A549 (cell line): ENCODE results near the gene SEMA4D. TPM values are rescaled to one million over a fixed set of nuclear protein-coding genes. Genes with fewer than 3 reads are reported as not detected.

Experiments used
- ATAC-seq, 2 experiments: fragments of 200-7000 bp in 1 of 2; fragments of >200 bp in 1 of 2; cut with Nextera tagmentation in 1 of 2; cut with Tn5 transposase in 1 of 2; 3 replicates each; pipeline versions ENCODE4 v1.8.0 to v1.9.1; 2018 to 2020; ENCODE audit warnings: mild to moderate bottlenecking in 1 of 2, moderate library complexity in 1 of 2
- CTCF ChIA-PET: fragments of 300-600 bp; sonication (Branson Sonifier 250); formaldehyde crosslinking; extraction: SDS; loops from one replicate; lab custom pipeline; 2021; ENCODE audit warnings: antibody characterized with exemption, inconsistent platforms; lab: Yijun Ruan, JAX
- POLR2A ChIA-PET: fragments of 350-600 bp; formaldehyde crosslinking; extraction: SDS; loops from one replicate; lab custom pipeline; 2021; ENCODE audit warnings: antibody characterized with exemption, inconsistent platforms; lab: Yijun Ruan, JAX
- DNase-seq, 2 experiments: peaks; one replicate each; pipeline versions ENCODE4 v3.0.0 to v3.0.0-alpha.2; 2011 to 2016; ENCODE audit warnings: low read depth in 1 of 2, low spot score in 1 of 2
- FAIRE-seq: peaks from 2 replicates; lab custom pipeline; 2011; peaks lifted over from hg19 to GRCh38; lab: Jason Lieb, UNC
- H3K27ac ChIP-seq, 2 experiments: fragments of >200 bp; sonication (Bioruptor Twin); formaldehyde crosslinking; 3 replicates each; pipeline ENCODE4 v1.5.1; 2016 to 2017
- H3K4me1 ChIP-seq: fragments of >200 bp; sonication (Bioruptor Twin); formaldehyde crosslinking; 3 replicates; pipeline ENCODE4 v1.6.1; 2016
- H3K4me2 ChIP-seq: fragments of >200 bp; sonication (Bioruptor Twin); formaldehyde crosslinking; 3 replicates; pipeline ENCODE4 v1.6.1; 2016
- H3K4me3 ChIP-seq: fragments of >200 bp; sonication (Bioruptor Twin); formaldehyde crosslinking; 3 replicates; pipeline ENCODE4 v1.5.1; 2016
- H3K9me3 ChIP-seq: fragments of >200 bp; sonication (Bioruptor Twin); formaldehyde crosslinking; 3 replicates; pipeline ENCODE4 v1.6.1; 2016
- BHLHE40 ChIP-seq: IDR thresholded peaks from 2 replicates; pipeline ENCODE4 v1.6.1; 2012; ENCODE audit warnings: low read depth, low read length, inconsistent platforms
- CBX2 ChIP-seq: fragments of 200-600 bp; sonication (generic); IDR thresholded peaks from 2 replicates; pipeline ENCODE4 v1.6.1; 2016; ENCODE audit warnings: low read depth, mild to moderate bottlenecking, borderline replicate concordance
- CBX8 ChIP-seq: fragments of 200-600 bp; sonication (generic); IDR thresholded peaks from 2 replicates; pipeline ENCODE4 v1.6.1; 2016
- CEBPB ChIP-seq, 2 experiments: fragments of >200 bp in 1 of 2; sonication (Bioruptor Twin) in 1 of 2; formaldehyde crosslinking in 1 of 2; IDR thresholded peaks; 2 replicates each; pipeline ENCODE4 v1.6.1; 2012 to 2016
- FOSB ChIP-seq: fragments of 250-450 bp; sonication (Bioruptor Pico); IDR thresholded peaks from 2 replicates; pipeline ENCODE4 v1.5.0; 2020; ENCODE audit warnings: mild to moderate bottlenecking, moderate library complexity
- FOXS1 ChIP-seq: fragments of 250-450 bp; sonication (Bioruptor Pico); IDR thresholded peaks from 2 replicates; pipeline ENCODE4 v1.5.0; 2020; ENCODE audit warnings: mild to moderate bottlenecking, moderate library complexity
- HES2 ChIP-seq: fragments of >200 bp; sonication (Bioruptor Twin); formaldehyde crosslinking; IDR thresholded peaks from 2 replicates; pipeline ENCODE4 v1.6.1; 2016
- HOXA7 ChIP-seq: fragments of 250-450 bp; sonication (Bioruptor Pico); IDR thresholded peaks from 2 replicates; pipeline ENCODE4 v1.5.0; 2020; ENCODE audit warnings: mild to moderate bottlenecking, moderate library complexity
- KDM1A ChIP-seq: fragments of 200-600 bp; sonication (generic); IDR thresholded peaks from 2 replicates; pipeline ENCODE4 v1.6.1; 2016; ENCODE audit warnings: low read depth, mild to moderate bottlenecking
- MAFK ChIP-seq: fragments of 450-650 bp; IDR thresholded peaks from 2 replicates; pipeline ENCODE4 v1.6.1; 2014; ENCODE audit not compliant: partially characterized antibody
- MAX ChIP-seq: IDR thresholded peaks from 2 replicates; pipeline ENCODE4 v1.6.1; 2012
- NFE2L2 ChIP-seq: fragments of 150-350 bp; conservative IDR thresholded peaks from 2 replicates; pipeline ENCODE4 v1.6.1; 2014; ENCODE audit warnings: low read length
- NPAS2 ChIP-seq: fragments of 250-450 bp; sonication (Bioruptor Pico); IDR thresholded peaks from 2 replicates; pipeline ENCODE4 v1.8.0; 2022; ENCODE audit warnings: mild to moderate bottlenecking, moderate library complexity, borderline replicate concordance
- NR3C1 ChIP-seq: fragments of >200 bp; sonication (Bioruptor Twin); formaldehyde crosslinking; IDR thresholded peaks from 3 replicates; pipeline ENCODE4 v1.6.1; 2017
- PBX3 ChIP-seq: IDR thresholded peaks from 2 replicates; pipeline ENCODE4 v1.6.1; 2012
- PHF8 ChIP-seq: fragments of 200-600 bp; sonication (generic); IDR thresholded peaks from 2 replicates; pipeline ENCODE4 v1.6.1; 2016; ENCODE audit warnings: low read depth, mild to moderate bottlenecking, antibody characterized with exemption, moderate library complexity, borderline replicate concordance
- SMC3 ChIP-seq: fragments of >200 bp; sonication (Bioruptor Twin); formaldehyde crosslinking; IDR thresholded peaks from 3 replicates; pipeline ENCODE4 v1.6.1; 2018; ENCODE audit warnings: inconsistent platforms
- SREBF2 ChIP-seq: fragments of 450-650 bp; IDR thresholded peaks from 2 replicates; pipeline ENCODE4 v1.6.1; 2014; ENCODE audit warnings: mild to moderate bottlenecking, moderate library complexity
- TFCP2L1 ChIP-seq: fragments of 250-450 bp; sonication (Bioruptor Pico); IDR thresholded peaks from 2 replicates; pipeline ENCODE4 v1.5.0; 2021; ENCODE audit warnings: mild to moderate bottlenecking
- TP53 ChIP-seq: fragments of 250-450 bp; sonication (Bioruptor Pico); IDR thresholded peaks from 2 replicates; pipeline ENCODE4 v1.5.0; 2021; ENCODE audit warnings: mild to moderate bottlenecking, moderate library complexity
- USF2 ChIP-seq: fragments of 450-650 bp; IDR thresholded peaks from 2 replicates; pipeline ENCODE4 v1.6.1; 2014; ENCODE audit warnings: antibody characterized with exemption
- ZNF302 ChIP-seq: fragments of 250-450 bp; sonication (Bioruptor Pico); IDR thresholded peaks from 2 replicates; pipeline ENCODE4 v1.9.0; 2021; ENCODE audit warnings: inconsistent platforms, mild to moderate bottlenecking, moderate library complexity
- WGBS: methylation state at CpG from one replicate; pipeline ENCODE4 v1.1.6; 2017; ENCODE audit errors: missing lambda C conversion rate; 5-methylcytosine and 5-hydroxymethylcytosine counted together
- polyA plus RNA-seq, 4 experiments: library from polyadenylated mRNA; depleted of rRNA in 3 of 4; stranded (reverse); fragments of >200 nt; fragmentation: RNase III in 1 of 4; extraction: RNeasy Plus Mini Kit Qiagen cat#74134 plus additional on column Dnase treatment in 1 of 4; gene quantifications; 2 replicates in 3 of 4; 3 replicates in 1 of 4; pipeline ENCODE4 v1.2.3, GENCODE V29; 2011 to 2017
- TF ChIP-seq, protein P1 (sequence below): fragments of 150-350 bp; IDR thresholded peaks from 2 replicates; pipeline ENCODE4 v1.6.1; 2014; ENCODE audit warnings: low read depth, mild to moderate bottlenecking, low read length
- TF ChIP-seq, protein P2 (sequence below): fragments of 200-600 bp; sonication (generic); IDR thresholded peaks from 2 replicates; pipeline ENCODE4 v1.6.1; 2016; ENCODE audit warnings: antibody characterized with exemption, mild to moderate bottlenecking, moderate library complexity

Gene SEMA4D
- polyA plus RNA-seq, 2 of the 4 experiments (the other 2 are of a cell fraction): 5.3 to 7.2 TPM

DNA sequence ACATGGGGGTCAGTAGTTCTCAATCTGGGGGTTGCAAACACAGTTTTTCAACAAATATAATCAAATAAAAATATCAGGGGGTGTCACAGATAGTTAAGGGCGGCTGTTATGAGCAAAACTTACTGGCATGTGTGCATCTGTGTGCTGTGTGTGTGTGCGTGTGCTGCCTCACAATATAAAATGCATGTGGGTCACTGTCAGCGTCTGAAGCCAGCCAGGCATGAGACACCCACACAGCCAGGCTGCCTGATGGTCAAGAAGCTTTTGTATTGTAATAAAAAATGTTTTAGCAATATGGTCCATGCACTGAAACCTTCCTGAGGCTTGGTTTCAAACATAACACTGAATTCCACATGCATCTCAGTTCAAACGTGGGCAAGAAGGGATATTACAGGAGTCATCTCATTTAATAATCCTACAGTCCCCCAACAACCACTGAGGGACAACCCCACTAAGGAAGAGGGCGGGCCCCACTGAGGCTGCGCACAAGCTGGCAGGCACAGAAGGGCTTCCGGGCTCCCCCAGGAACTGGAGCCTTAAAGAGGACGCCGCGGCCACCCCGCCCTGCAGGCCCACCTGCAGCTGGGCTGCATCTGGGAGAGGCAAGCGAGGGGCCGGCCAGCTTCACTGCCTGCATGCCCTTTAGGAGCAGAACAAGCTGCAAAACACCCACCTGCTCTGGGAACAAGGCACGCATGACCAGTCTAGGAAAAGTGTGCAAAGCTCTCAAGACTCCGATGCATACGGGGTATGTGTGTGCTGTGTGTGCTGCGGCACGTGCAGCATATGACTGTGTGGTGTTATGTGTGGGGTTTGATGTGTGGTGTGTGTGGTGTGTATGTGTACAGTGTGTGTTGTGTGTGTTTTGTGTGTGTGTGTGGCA is 14.1 kb downstream of the SEMA4D start:
- no peak overlapping the region for H3K4me2 ChIP-seq
- H3K4me3 ChIP-seq: no peak overlapping the region
- DNase-seq (no peak), FAIRE-seq (no peak), ATAC-seq (no peak)
- CTCF ChIA-PET: interaction anchor here (1.7 kb wide), 1 partner anchor 18 kb away, joined by 4 read pairs; no protein-coding TSS in a partner anchor
- H3K9me3 ChIP-seq: no peaks in the 10 kb centered on the region
- no peak overlapping the region for H3K27ac ChIP-seq
- H3K4me1 ChIP-seq: no peaks in the 10 kb centered on the region
- 88% methylated on average over 17 of the region's 18 CpGs for WGBS
- TF ChIP-seq PHF8: no peak
- TF ChIP-seq HES2: no peak
- TF ChIP-seq FOXS1: no peak
- no peak for TF ChIP-seq KDM1A
- TF ChIP-seq, protein P1, sequence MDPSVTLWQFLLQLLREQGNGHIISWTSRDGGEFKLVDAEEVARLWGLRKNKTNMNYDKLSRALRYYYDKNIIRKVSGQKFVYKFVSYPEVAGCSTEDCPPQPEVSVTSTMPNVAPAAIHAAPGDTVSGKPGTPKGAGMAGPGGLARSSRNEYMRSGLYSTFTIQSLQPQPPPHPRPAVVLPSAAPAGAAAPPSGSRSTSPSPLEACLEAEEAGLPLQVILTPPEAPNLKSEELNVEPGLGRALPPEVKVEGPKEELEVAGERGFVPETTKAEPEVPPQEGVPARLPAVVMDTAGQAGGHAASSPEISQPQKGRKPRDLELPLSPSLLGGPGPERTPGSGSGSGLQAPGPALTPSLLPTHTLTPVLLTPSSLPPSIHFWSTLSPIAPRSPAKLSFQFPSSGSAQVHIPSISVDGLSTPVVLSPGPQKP: no peak
- TF ChIP-seq SMC3: no peak
- no peak for TF ChIP-seq TP53
- no peak for TF ChIP-seq HOXA7 (CRISPR knock-in tag)
- TF ChIP-seq MAX: no peak
- TF ChIP-seq CBX2: no peak
- no peak for TF ChIP-seq NPAS2 (CRISPR knock-in tag)
- TF ChIP-seq TFCP2L1 (CRISPR knock-in tag): no peak
- TF ChIP-seq, all 56 proteins: peak for 0
- POLR2A ChIA-PET: no interaction called here

DNA sequence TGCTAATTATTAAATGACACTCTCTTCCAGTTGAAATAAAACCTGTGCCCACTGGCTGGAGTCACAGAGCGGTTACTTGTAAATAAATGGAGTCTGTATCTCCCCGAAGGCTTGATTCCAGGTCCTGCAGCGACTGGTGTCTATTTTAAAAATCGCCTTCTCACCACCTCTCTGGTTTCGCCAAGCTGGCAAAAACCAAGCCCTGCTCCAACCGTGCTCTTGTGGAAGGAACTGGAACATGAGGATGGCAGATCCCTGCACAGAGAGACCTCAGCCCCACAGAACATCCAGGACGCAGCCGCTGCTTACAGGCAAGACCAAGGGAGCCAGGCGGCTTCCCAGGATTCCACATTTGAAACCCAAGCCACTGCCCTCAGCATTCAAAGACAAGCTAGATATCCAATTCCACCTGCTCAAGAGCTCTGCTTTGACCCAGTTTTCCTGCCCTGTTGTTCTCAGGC is 15.0 kb downstream of the SEMA4D start:
- ATAC-seq (no peak), FAIRE-seq (no peak), DNase-seq (no peak)
- H3K4me2 ChIP-seq: no peak overlapping the region
- H3K4me1 ChIP-seq: no peaks in the 10 kb centered on the region
- H3K4me3 ChIP-seq: no peak overlapping the region
- POLR2A ChIA-PET: no interaction called here
- CTCF ChIA-PET: no interaction called here
- 95% methylated on average over 9 of the region's 9 CpGs for WGBS
- no peaks in the 10 kb centered on the region for H3K9me3 ChIP-seq
- TF ChIP-seq CEBPB (IDR thresholded peaks at IDR 0.05): no peak
- peak; percentile 2 for TF ChIP-seq MAFK
- no peak overlapping the region for H3K27ac ChIP-seq

DNA sequence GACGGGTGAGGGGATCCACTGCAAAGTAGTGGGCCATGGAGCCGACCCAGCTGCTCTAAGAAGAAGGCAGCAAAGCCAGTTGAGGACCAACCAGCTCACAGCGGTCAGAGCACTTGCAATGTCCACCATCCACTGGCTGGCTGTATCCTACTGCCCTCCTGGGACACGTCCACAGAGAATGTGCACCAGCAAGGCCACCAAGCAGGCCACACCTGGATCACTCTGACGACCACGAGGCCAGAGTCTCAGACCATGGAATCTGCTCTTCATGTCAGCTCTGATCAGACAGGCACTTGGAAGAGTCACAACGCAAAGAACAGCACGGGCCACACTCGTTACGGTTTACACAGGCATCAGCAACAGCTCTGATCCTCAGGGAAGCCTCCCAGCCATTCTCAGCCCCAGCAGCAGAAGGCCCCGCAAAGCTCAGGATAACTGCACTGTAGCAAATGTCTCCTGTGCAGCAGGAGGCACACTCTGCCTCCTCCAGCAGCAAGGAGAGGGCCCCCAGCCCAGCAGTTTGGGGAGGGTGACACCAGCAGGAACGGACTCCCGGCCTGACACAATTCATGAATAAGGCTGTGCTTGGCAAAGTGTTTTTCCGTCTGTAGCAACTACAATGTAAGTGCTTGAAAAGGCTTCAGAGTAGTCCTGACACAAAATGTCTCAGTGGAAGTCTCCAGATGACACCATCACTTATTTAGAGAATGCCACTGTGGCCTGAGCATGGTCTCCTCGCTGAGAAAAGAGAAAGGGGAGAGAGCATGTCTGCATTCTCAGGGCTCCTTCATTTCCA is 15.7 kb downstream of the SEMA4D start:
- FAIRE-seq: no peak
- no peak for ATAC-seq
- no peak for DNase-seq
- WGBS: 75% methylated on average over 15 of the region's 15 CpGs
- Histone ChIP-seq H3K9me3 (no peaks in the 10 kb centered on the region), H3K4me1 (no peaks in the 10 kb centered on the region), H3K27ac (no peak overlapping the region), H3K4me2 (no peak overlapping the region), H3K4me3 (no peak overlapping the region)
- POLR2A ChIA-PET: no interaction called here
- CTCF ChIA-PET: no interaction called here
- TF ChIP-seq ZNF302 (CRISPR knock-in tag): no peak
- TF ChIP-seq PHF8: no peak
- TF ChIP-seq NR3C1: no peak
- TF ChIP-seq PBX3: no peak
- no peak for TF ChIP-seq USF2
- TF ChIP-seq BHLHE40: no peak
- TF ChIP-seq TP53: no peak
- no peak for TF ChIP-seq CEBPB (IDR thresholded peaks at IDR 0.05)
- TF ChIP-seq, protein P2, sequence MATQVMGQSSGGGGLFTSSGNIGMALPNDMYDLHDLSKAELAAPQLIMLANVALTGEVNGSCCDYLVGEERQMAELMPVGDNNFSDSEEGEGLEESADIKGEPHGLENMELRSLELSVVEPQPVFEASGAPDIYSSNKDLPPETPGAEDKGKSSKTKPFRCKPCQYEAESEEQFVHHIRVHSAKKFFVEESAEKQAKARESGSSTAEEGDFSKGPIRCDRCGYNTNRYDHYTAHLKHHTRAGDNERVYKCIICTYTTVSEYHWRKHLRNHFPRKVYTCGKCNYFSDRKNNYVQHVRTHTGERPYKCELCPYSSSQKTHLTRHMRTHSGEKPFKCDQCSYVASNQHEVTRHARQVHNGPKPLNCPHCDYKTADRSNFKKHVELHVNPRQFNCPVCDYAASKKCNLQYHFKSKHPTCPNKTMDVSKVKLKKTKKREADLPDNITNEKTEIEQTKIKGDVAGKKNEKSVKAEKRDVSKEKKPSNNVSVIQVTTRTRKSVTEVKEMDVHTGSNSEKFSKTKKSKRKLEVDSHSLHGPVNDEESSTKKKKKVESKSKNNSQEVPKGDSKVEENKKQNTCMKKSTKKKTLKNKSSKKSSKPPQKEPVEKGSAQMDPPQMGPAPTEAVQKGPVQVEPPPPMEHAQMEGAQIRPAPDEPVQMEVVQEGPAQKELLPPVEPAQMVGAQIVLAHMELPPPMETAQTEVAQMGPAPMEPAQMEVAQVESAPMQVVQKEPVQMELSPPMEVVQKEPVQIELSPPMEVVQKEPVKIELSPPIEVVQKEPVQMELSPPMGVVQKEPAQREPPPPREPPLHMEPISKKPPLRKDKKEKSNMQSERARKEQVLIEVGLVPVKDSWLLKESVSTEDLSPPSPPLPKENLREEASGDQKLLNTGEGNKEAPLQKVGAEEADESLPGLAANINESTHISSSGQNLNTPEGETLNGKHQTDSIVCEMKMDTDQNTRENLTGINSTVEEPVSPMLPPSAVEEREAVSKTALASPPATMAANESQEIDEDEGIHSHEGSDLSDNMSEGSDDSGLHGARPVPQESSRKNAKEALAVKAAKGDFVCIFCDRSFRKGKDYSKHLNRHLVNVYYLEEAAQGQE: no peak
- TF ChIP-seq CBX8: no peak
- TF ChIP-seq SREBF2: no peak
- TF ChIP-seq FOSB (CRISPR knock-in tag): no peak
- no peak for TF ChIP-seq NFE2L2
- TF ChIP-seq HES2: no peak
